Measurements from ENCODE around the gene IL31RA.

Gene IL31RA

GRCh38 chr5:55933377-55934114, 82.4 kb downstream of the IL31RA start:
- H3F3A ChIP-seq (ENCODE audit: control insufficient read depth, insufficient read depth): peaks cover 3% of the 10 kb centered on the region; the same call in 1 of the 2 replicates
- no peaks in the 10 kb centered on the region for H4K20me1 ChIP-seq (ENCODE audit: control insufficient read depth, insufficient read depth, low read depth, low read length)
- H3K9me2 ChIP-seq (replicated peaks; ENCODE audit: control insufficient read depth, low read length): no peaks in the 10 kb centered on the region
- no peak overlapping the region for H3K4me2 ChIP-seq (ENCODE audit: low read length)
- no peaks in the 10 kb centered on the region for H3K4me1 ChIP-seq (ENCODE audit: control insufficient read depth, low read length)
- TF ChIP-seq CTCF (IDR thresholded peaks at IDR 0.05; ENCODE audit: low read depth, low read length, poor library complexity, severe bottlenecking): no peak
- TF ChIP-seq EZH2phosphoT487 (IDR thresholded peaks at IDR 0.05; ENCODE audit: borderline replicate concordance, low read length): no peak
- no peaks in the 10 kb centered on the region for H3K27me3 ChIP-seq (ENCODE audit: control insufficient read depth, low read length)
- H3K36me3 ChIP-seq (ENCODE audit: control insufficient read depth, low read length): no peaks in the 10 kb centered on the region
- H3K27ac ChIP-seq (ENCODE audit: low read depth, low read length): no peak overlapping the region
- H3K4me3 ChIP-seq (ENCODE audit: low read length): no peak overlapping the region
- no peaks in the 10 kb centered on the region for H3K9me3 ChIP-seq (ENCODE audit: control insufficient read depth, insufficient read depth, low read length)
- H3K79me2 ChIP-seq (ENCODE audit: control insufficient read depth, low read length): no peaks in the 10 kb centered on the region

GRCh38 chr5:55934115-55934613, 83.0 kb downstream of the IL31RA start:
- peaks cover 3% of the 10 kb centered on the region; the same call in 1 of the 2 replicates for H3F3A ChIP-seq (ENCODE audit: control insufficient read depth, insufficient read depth)

GRCh38 chr5:55934720-55935119, 83.6 kb downstream of the IL31RA start:
- Histone ChIP-seq H3K27ac (ENCODE audit: low read depth, low read length) (no peak overlapping the region), H3K4me3 (ENCODE audit: low read length) (no peak overlapping the region), H3K27me3 (ENCODE audit: control insufficient read depth, low read length) (no peaks in the 10 kb centered on the region), H4K20me1 (ENCODE audit: control insufficient read depth, insufficient read depth, low read depth, low read length) (no peaks in the 10 kb centered on the region), H3F3A (ENCODE audit: control insufficient read depth, insufficient read depth) (peaks cover 3% of the 10 kb centered on the region; the same call in 1 of the 2 replicates), H3K4me1 (ENCODE audit: control insufficient read depth, low read length) (no peaks in the 10 kb centered on the region), H3K79me2 (ENCODE audit: control insufficient read depth, low read length) (no peaks in the 10 kb centered on the region), H3K36me3 (ENCODE audit: control insufficient read depth, low read length) (no peaks in the 10 kb centered on the region), H3K4me2 (ENCODE audit: low read length) (no peak overlapping the region), H3K9me2 (replicated peaks; ENCODE audit: control insufficient read depth, low read length) (no peaks in the 10 kb centered on the region), H3K9me3 (ENCODE audit: control insufficient read depth, insufficient read depth, low read length) (no peaks in the 10 kb centered on the region)
- TF ChIP-seq CTCF (IDR thresholded peaks at IDR 0.05; ENCODE audit: low read depth, low read length, poor library complexity, severe bottlenecking): no peak
- TF ChIP-seq EZH2phosphoT487 (IDR thresholded peaks at IDR 0.05; ENCODE audit: borderline replicate concordance, low read length): no peak

More at GRCh38 chr5:55934115-55934613, 83.0 kb downstream of the IL31RA start:
- Histone ChIP-seq H3K27ac (ENCODE audit: low read depth, low read length) (no peak overlapping the region), H3K9me3 (ENCODE audit: control insufficient read depth, insufficient read depth, low read length) (no peaks in the 10 kb centered on the region), H3K4me1 (ENCODE audit: control insufficient read depth, low read length) (no peaks in the 10 kb centered on the region), H3K9me2 (replicated peaks; ENCODE audit: control insufficient read depth, low read length) (no peaks in the 10 kb centered on the region), H3K36me3 (ENCODE audit: control insufficient read depth, low read length) (no peaks in the 10 kb centered on the region), H3K79me2 (ENCODE audit: control insufficient read depth, low read length) (no peaks in the 10 kb centered on the region), H3K4me3 (ENCODE audit: low read length) (no peak overlapping the region), H4K20me1 (ENCODE audit: control insufficient read depth, insufficient read depth, low read depth, low read length) (no peaks in the 10 kb centered on the region), H3K27me3 (ENCODE audit: control insufficient read depth, low read length) (no peaks in the 10 kb centered on the region), H3K4me2 (ENCODE audit: low read length) (no peak overlapping the region)
- TF ChIP-seq CTCF (IDR thresholded peaks at IDR 0.05; ENCODE audit: low read depth, low read length, poor library complexity, severe bottlenecking) (no peak), EZH2phosphoT487 (IDR thresholded peaks at IDR 0.05; ENCODE audit: borderline replicate concordance, low read length) (no peak)
